HG02763 (cell line): ENCODE results near the gene ELAVL1.
A peak's percentile ranks its signal among the peaks of the same experiment; 100 is the strongest.
"Not testable (repeated sequence)": the region's sequence is repeated elsewhere in the genome, so short reads cannot be mapped to it uniquely, and the experiment has no call there.

Source experiments
- ATAC-seq: cut with Tn5 transposase; IDR thresholded peaks from one replicate; pipeline ENCODE4 v1.9.1; 2021; ENCODE audit warnings: mild to moderate bottlenecking, moderate library complexity; ENCODE audit not compliant: unreplicated experiment

The ELAVL1 gene

GRCh38 chr19:7970716-7971448 lies 34.6 kb downstream of the ELAVL1 start:
- ATAC-seq: no peak

DNA sequence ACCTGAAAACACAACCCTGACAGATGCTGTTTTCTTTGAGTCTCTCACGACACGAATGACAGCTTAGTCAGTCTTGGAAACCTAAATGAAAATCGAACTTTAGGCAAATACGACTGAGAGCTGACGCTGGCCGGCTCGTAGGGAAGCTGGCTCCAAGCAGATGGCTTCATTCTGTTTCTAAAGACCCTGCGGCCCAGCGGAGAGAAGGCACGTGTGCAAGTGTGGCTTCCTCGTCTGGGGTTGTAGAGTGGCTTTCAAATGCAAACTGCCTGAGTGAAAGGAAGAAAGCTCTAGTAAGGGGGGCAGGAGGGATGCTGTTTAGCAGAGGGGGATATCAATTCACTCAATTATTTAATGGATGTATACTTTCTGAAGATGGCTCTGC lies 35.9 kb downstream of the ELAVL1 start:
- ATAC-seq: no peak

DNA sequence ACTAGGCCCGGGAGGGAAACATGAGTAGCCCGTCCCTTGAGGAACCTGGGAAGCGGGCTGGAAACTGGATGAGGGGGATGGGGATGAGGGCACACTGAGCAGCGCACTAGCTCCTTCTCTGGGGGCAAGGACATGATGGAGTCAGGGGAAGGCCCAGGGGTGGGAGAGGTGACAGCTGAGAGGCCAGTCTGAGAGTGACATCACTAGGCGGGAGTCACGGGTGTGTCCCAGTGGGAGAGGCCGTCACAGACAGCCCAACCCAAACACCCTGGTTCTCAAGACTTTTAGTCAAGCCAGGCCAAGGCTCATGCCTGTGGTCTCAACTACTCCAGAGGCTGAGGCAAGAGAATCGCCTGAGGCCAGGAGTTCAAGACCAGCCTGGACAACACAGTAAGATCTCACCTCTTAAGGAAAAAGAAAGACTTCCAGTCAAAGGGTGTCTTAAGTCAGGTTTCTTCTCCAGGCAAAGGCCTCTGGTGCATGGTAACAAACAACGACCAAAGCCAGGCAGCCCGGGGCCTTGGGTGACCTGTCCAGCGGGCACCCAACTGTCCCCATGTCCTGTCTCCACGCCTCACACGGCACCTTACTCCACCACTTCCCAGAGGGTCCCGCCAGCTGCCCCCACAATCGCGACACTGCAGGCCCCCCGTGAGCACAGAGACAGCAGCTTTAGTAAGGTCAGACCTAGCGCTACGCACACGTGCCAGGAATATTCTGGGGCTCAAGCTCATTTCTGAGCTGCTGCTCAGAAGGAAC lies 36.5 kb downstream of the ELAVL1 start:
- ATAC-seq: no peak

DNA sequence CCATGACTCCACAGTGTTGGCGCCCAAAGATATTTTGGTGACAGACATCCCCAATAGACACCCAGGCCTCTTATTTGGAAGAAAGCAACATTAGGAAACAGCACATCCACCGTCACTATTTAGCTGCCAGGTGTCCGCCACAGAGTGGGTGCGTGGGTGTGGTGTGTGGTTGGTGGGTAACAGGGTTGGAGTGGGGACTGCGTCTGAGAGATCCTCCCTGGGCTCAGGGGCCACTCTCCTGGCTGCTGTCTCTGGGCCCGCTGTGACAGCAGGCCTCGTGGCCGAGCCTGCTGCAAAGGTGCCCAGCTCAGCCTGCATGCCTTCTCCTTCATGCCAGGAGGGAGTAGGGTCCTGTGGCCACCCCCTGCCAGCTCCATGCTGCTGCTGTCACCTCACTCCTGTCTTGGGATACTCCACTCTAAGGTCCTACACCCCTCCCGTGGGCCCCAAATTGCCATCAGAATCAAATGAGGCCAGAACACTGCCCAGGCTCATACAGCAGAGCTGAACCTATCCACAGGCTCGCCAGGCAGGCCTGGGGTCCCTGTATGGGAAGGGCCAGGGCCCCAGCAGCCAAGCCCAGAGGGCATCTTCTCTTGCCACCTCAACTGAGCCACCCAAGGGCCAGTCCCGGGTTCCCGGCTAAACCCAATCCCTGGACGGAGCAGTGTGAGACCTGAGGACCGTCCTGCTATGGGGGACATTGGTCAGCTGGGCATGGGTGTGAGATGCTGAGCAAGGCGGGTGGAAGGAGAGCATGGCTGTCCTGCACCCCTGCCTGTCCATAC lies 37.2 kb downstream of the ELAVL1 start:
- no peak for ATAC-seq

DNA sequence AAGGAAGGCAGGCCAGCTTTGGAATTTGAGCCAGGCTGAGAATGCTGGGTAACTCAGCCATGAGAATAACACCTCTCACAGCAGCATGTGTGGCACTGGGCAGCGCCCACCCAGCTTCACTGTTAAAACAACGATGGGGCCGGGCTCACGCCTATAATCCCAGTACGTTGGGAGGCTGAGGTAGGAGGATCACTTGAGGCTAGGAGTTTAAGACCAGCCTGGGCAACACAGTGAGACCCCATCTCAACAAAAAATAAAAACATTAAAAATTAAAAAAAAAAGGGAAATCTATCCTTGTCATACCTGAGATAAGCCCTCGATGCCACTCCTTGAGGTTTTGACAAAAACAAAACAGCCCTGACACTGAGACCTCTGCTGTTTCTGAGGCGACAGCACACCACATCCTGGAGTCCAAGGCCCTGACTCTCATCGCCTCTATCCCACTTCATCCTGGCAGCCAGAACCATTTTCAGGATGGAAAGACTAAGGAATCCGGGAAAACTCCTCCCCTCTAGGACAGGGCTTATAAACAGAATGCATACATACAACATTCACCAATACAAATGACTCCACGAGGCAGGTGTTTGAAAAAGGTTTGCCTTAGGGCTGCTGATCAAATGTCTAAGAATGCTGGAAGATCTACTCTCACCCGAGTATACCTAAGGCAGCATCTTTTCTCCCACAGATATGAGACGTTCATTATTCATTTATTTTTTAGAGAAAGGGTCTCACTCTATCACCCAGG lies 39.3 kb downstream of the ELAVL1 start:
- ATAC-seq: no peak

- ATAC-seq: no peak
These were observed 40.1 kb downstream of the ELAVL1 start for GRCh38 chr19:7965259-7965841.

GRCh38 chr19:7963566-7963965 lies 41.9 kb downstream of the ELAVL1 start:
- no peak for ATAC-seq

- no peak for ATAC-seq
These were observed 42.7 kb downstream of the ELAVL1 start for GRCh38 chr19:7962644-7963268.

- no peak for ATAC-seq
These were observed 43.4 kb downstream of the ELAVL1 start for GRCh38 chr19:7961920-7962626.

DNA sequence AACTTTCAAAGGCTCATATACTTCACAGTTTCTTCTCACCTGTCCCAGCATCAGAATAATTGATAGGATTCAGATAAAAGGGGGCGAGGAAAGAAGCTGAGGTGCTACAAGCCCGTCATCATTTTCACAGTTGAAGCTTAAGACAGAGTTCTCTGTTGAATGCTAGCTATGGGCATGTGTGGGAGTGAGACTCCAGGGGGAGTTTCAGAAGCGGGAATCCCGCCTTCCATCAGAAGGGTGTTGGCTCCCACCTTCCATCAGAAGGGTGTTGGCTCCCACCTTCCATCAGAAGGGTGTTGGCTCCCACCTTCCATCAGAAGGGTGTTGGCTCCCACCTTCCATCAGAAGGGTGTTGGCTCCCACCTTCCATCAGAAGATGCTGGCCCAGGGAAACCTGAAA lies 44.4 kb downstream of the ELAVL1 start:
- not testable (repeated sequence) for ATAC-seq

DNA sequence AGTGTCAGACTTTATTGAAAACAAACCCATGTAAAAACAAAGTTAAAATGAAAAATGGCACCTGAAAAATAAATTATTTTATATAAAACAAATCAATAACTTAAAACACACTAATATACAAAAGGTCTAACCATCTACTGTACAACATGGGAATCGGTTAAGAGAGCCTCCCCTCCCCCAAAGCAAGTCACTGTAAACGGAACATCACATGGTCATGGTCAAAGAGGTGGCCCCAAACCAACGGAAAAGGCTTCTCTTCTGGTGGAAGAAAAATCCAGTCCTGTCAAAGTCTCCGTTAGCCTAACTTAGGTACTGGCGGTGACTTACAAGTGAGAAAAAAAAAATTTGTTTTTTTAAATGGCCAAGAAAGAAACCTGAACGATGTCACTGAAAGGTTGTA lies 46.2 kb downstream of the ELAVL1 start:
- no peak for ATAC-seq

- ATAC-seq: no peak
These were observed 49.7 kb downstream of the ELAVL1 start for GRCh38 chr19:7955696-7956095.

- no peak for ATAC-seq
These were observed 51.9 kb downstream of the ELAVL1 start for GRCh38 chr19:7953576-7953975.

- ATAC-seq: no peak
These were observed 52.4 kb downstream of the ELAVL1 start for GRCh38 chr19:7953060-7953459.

- no peak for ATAC-seq
These were observed 57.5 kb downstream of the ELAVL1 start for GRCh38 chr19:7947939-7948338.

DNA sequence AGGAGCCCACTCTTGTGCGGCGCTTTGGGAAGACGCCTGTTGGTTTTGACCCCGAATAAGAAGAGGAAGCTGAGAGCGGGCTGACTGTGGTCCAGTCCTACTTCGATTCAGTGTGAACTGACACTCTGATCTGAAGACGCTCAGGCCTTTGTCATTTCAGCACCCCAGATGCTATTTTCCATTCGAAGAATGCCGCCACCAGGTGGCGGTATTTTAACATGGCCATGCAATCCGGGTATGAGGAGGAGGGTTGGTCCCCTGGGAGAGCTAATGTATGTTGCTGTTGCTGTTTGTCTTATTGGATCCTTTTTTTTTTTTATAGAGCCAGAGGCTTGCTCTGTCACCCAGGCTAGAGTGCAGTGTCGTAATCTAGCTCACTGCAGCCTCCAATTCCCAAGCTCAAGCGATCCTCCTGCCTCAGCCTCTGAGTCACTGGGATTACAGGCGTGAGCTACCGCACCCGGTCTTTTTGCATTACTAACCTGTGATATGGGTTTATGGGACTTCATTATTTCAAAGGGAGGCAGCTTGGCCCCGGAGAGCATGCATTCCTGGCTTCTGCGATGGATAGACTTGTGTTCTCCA lies 61.2 kb downstream of the ELAVL1 start:
- peak; percentile 13 for ATAC-seq

DNA sequence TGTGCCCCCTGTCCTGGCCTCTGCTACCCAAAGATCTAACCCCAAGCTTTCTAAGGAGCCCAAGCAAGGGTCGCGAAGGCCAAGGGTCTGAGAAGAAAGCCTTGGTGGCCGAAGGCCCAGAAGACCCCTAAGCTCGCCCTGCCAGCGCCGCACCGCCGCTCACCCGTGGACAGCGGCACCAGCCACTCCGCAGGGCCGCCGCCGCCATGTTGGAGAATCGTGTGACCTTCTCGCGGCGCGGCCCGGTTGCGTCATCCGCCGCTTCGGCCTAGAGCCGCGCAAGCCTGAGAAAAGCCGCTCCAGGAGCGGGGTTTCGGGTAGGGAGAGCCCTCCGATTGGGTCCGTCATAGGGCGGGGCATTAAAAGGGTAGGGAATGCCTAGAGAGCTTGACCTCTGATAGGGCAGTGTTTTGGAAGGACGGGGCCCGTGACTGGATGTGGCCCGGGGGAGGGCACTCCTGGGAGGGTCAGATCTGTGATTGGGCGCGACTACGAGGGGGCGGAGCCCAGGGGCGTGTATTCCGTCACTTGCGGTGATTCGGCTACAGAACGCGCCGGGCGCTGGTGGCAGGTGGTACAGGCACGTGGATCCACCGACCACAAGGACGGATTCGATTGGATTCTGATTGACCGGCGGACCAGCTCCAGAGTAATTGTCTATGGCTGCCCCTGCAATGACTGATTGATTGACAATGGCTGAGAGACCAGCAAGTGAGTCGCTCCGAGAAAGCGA lies 61.8 kb downstream of the ELAVL1 start, which contains the start of gene TIMM44:
Gene TIMM44 (minus strand): TSS at position 223 of the 733 bp plus-strand sequence. CDS start 15 bp downstream, at position 208.
- ATAC-seq: peak; percentile 97

- no peak for ATAC-seq
These were observed 62.4 kb downstream of the ELAVL1 start for GRCh38 chr19:7942981-7943443.
